Motor neuron (in vitro differentiated cells): ENCODE data around the gene MYO18A. TPM values are rescaled to one million over a fixed set of nuclear protein-coding genes. Genes with fewer than 3 reads are reported as not detected.

Experiments used
- ATAC-seq, 8 experiments: fragments of 200-7000 bp; cut with Tn5 transposase; replicated peaks in 6 of 8; 2 replicates each; pipeline ENCODE4 v1.8.0; 2021; ENCODE audit warnings: mild to moderate bottlenecking in 8 of 8, moderate library complexity in 8 of 8
- H3K27ac ChIP-seq, 2 donors: fragments of 250-450 bp; sonication (Bioruptor Pico); 2 replicates each; pipeline ENCODE4 v1.9.0; 2021; ENCODE audit warnings: antibody characterized with exemption in 2 of 2, mild to moderate bottlenecking in 2 of 2, moderate library complexity in 1 of 2
- H3K4me1 ChIP-seq, 2 donors: fragments of 250-450 bp; sonication (Bioruptor Pico); replicated peaks in 1 of 2; 2 replicates each; pipeline ENCODE4 v1.6.1; 2021; ENCODE audit warnings: antibody characterized with exemption in 2 of 2, mild to moderate bottlenecking in 2 of 2, moderate library complexity in 1 of 2
- H3K4me3 ChIP-seq, 5 donors: fragments of 250-450 bp; sonication (Bioruptor Pico); 2 replicates each; pipeline ENCODE4 v1.9.0; 2021; ENCODE audit warnings: antibody characterized with exemption in 5 of 5, mild to moderate bottlenecking in 5 of 5, moderate library complexity in 4 of 5
- WGBS, 10 experiments: fragments of 450-650 bp; shearing (Covaris generic); methylation state at CpG; one replicate each; pipeline ENCODE4 v1.0.0; 2022; 5-methylcytosine and 5-hydroxymethylcytosine counted together
- in situ Hi-C, 9 experiments: fragments of 400-800 bp; cut with MboI; loops; one replicate each; pipeline ENCODE4 v1.15.0; 2021; ENCODE audit warnings: low sequenced_read_pairs in 9 of 9, low pct_unique_long_range_greater_than_20kb in 2 of 9; ENCODE audit not compliant: unreplicated experiment in 9 of 9
- total RNA-seq, 8 experiments: library from RNA; unstranded; fragments of 300-600 nt; gene quantifications; 2 replicates each; pipeline versions ENCODE4 v1.2.3 to v1.2.4, GENCODE V29; 2022

The MYO18A gene
- total RNA-seq, 8 experiments from 2014 or later = 25.9 to 233 (median 31.1) TPM

DNA sequence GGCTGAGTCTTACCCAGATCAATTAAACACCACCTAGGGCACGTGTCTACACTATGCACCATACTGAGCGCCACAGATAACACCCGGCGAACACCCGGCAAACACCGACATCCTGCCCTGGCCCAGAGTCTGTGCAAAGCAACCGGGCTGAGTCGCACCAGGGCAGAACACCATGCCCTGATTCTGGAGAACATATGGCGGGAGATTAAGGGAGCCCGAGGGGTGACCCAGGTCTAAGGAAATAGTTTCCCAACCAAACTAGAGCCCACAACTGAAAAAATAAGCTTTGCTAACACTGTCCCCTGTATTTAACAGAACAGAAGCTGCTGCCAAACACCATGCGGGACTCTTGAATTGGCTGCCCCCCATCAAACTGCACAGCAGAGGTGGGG, 22.1 kb downstream of the MYO18A start:
- in situ Hi-C loops = no loop called here
- Histone ChIP-seq H3K4me1 (peaks cover 8 to 16% of the 10 kb centered on the region in 2 donors), H3K4me3 (no peak overlapping the region), H3K27ac (no peak overlapping the region)
- 71 to 100% (median 92%) methylated on average over 1 to 8 of the region's 11 CpGs; no CpG with 5 or more reads in 3 of the 10 experiments for WGBS, 10 experiments
- ATAC-seq = no peak

DNA sequence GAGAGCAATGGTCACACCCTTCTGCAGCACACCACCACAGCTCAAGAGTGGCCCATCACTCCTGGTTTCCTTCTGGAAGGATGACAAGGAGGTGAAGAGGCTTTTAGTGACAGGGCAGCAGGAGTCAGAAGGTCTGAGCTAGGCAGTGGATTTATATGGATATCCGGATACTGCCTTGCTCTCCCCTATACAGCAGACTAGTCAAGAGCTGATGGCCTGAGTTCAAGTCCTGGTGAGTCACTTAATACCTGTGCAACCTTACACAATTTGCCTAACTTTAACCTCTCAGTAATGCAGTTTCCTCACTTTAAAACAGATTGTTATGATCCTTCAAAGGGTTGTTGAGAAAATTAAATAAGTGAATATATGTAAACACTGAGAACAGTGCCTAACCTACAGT, 22.9 kb downstream of the MYO18A start:
- Histone ChIP-seq H3K4me3 (no peak overlapping the region), H3K4me1 (peaks cover 3 to 8% of the 10 kb centered on the region in 2 donors), H3K27ac (no peak overlapping the region)
- in situ Hi-C loops = no loop called here
- ATAC-seq = no peak
- 100% methylated on average over 1 of the region's 1 CpG; no CpG with 5 or more reads in 7 of the 10 experiments for WGBS, 10 experiments

DNA sequence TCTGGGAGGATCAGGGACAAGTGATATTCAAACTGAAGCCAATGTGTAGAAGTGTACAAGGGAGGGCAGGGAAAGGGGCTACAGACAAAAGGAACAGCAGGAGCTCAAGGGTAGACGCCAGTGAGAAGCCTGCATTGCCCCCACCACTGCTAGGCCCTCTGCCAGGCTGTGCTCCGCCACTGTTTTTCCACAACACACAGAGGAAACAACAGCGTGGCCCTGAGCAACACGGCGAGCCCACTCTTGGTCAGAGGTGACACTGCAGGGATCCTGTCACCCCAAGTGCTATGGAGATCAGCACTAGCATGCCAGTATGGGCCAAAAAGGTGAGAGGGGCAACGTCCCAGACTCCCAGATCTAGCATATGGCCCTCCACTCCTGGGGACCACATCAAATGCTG, 23.4 kb downstream of the MYO18A start:
- no peak overlapping the region for H3K4me3 ChIP-seq
- no peak for ATAC-seq
- WGBS, 10 experiments = 43 to 100% (median 82%) methylated on average over 1 to 3 of the region's 6 CpGs; no CpG with 5 or more reads in 6 of the 10 experiments
- H3K27ac ChIP-seq = no peak overlapping the region
- in situ Hi-C loops = no loop called here
- peaks cover 3 to 5% of the 10 kb centered on the region in 2 donors for H3K4me1 ChIP-seq

DNA sequence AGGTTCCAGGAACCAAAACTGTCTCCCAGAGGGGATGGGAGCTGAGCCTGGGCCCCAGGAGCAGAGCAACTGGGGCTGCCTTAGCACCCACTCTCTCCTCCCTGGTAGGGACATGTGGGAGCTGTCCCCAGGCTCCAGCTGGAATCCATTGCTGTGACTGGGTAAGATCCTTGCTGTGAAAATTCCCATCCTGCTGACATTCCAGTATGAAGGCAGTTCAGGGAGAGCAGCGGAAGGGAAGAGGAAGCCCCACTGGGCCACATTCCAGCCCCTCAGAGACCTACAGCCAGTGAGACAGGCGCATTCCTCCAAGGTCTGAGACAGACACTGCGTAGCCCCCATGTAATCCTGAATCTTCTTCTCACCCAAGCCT, 24.2 kb downstream of the MYO18A start:
- 86 to 100% (median 92%) methylated on average over 1 to 2 of the region's 3 CpGs; no CpG with 5 or more reads in 7 of the 10 experiments for WGBS, 10 experiments
- peak in 1 of 8 experiments; percentile 16 for ATAC-seq
- Histone ChIP-seq H3K4me3 (no peak overlapping the region), H3K27ac (no peak overlapping the region), H3K4me1 (peaks cover 3 to 5% of the 10 kb centered on the region in 2 donors)
- in situ Hi-C loops = no loop called here

DNA sequence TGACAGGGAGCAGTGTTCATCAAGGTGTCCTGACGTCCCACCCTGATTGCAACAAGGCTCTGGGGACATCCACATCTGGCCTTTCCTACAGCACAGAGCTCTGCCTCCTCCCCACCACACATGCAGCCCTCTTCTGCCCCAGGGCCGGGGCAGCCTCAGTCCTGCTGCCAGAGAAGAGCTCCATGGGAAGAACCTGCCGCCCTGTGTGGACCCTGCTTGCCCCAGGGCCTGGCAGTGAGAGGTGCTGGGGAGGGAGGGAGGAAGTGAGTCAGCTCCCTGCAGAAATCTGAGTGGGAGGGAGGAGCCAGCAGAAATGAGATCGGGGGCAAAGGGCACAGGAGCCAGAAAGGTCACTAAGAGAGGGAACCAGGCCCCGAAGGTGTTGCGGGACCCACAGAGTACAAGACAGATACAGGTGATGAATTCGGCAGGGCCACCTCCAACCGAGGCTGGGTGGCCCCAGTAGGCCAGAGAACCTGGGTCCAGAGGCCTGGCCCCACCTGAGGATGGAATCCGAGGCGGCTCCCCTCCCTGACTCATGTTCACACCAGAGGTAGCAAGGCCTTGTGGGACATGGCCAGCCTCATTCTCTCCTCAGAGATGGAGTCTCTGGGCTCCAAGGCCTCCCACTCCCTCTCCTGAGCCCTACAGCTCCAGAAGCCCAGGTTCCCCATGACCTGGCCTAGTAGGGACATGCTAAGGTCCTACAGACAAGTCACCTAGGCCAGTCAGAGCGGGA, 24.8 kb downstream of the MYO18A start:
- in situ Hi-C loops = no loop called here
- peak in 7 of 8 experiments; percentile 15 to 60 (median 37) for ATAC-seq
- WGBS, 10 experiments = 38 to 90% (median 75%) methylated on average over 1 to 4 of the region's 11 CpGs; no CpG with 5 or more reads in 5 of the 10 experiments
- Histone ChIP-seq H3K4me1 (peaks cover 3 to 5% of the 10 kb centered on the region in 2 donors), H3K4me3 (no peak overlapping the region), H3K27ac (no peak overlapping the region)

DNA sequence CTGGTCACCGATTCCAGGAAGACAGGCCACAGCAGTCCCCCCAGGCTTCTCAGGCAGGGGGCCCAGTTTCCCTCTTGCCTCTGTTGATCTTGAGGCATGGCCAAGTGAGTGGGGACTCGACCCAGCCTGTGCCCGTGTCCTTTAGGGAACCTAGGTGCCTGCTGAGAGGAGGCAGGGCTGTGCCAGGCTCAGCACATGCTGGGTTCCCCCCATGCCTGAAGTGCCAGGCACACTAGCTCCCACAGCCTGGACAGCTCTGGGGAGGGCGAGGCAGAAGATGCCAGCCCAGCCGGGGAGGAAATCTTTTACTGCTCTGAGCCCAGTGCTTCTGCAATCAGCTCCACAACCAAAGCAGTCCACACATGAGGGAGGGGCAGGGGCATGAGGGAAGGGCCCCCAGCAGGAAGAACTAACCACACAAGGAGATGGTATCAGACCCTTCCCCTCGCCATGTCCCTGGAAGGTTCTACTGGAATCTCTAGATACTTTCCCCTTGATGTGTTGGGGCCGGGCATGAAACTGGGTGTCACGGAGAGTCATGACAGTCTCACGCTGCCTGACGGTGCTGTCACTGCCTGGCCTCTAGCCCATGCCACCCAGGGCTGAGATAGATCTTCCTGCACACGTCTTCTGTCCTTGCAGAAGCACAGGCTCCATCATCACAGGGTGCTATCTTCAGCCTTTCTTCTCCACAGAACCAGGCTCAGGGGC, 25.5 kb downstream of the MYO18A start:
- Histone ChIP-seq H3K27ac (no peak overlapping the region), H3K4me1 (peaks cover 3 to 7% of the 10 kb centered on the region in 2 donors), H3K4me3 (no peak overlapping the region)
- in situ Hi-C loops = no loop called here
- ATAC-seq = peak in 1 of 8 experiments; percentile 30
- WGBS, 10 experiments = 67 to 93% (median 86%) methylated on average over 1 to 7 of the region's 11 CpGs; no CpG with 5 or more reads in 4 of the 10 experiments

DNA sequence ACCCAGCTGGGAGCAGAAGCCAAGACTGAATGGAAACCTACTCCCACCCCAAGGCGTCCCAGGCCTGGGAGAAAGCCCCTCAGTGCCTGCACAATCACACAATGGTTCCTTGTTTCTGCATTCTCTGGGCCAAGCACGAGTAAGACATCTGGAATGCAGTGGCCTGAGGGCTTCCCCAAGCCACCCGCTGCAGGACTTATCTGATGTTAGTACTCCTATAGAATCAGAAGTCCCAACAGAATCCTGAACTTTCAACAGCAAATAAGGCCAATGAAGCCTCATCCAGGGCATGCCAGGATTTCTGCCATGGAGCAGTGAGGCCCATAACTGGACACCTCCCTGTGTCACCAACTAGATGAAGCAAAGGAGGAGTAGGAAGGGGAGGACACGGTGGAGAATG, 28.6 kb downstream of the MYO18A start:
- peak in 1 of 8 experiments; percentile 15 for ATAC-seq
- Histone ChIP-seq H3K27ac (no peak overlapping the region), H3K4me3 (no peak overlapping the region), H3K4me1 (peaks cover 14 to 17% of the 10 kb centered on the region in 2 donors)
- in situ Hi-C loops = no loop called here
- WGBS, 10 experiments = 0 to 100% (median 70%) methylated on average over 1 to 3 of the region's 4 CpGs; no CpG with 5 or more reads in 4 of the 10 experiments

DNA sequence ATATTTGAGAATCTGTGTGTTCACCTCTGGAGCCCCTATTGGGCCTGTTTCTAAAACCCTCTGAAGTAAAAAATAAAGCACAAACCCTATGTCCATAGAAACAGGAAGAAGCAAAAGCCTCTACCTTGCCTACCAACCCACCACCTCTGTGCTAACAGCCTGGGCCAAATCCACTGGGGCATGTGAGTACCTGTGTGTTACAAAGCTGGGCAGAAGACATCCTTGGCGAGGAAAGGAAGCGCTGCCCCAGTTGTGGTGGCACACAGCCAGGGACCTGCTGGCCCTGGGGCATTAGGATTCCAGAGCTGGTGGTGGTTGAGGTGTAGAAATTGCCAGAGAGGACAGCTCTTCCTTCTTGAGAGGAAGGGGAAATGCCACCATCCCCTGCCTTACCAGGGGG, 30.0 kb downstream of the MYO18A start:
- WGBS, 10 experiments = 80 to 100% (median 80%) methylated on average over 1 to 2 of the region's 2 CpGs; no CpG with 5 or more reads in 7 of the 10 experiments
- in situ Hi-C loops = no loop called here

DNA sequence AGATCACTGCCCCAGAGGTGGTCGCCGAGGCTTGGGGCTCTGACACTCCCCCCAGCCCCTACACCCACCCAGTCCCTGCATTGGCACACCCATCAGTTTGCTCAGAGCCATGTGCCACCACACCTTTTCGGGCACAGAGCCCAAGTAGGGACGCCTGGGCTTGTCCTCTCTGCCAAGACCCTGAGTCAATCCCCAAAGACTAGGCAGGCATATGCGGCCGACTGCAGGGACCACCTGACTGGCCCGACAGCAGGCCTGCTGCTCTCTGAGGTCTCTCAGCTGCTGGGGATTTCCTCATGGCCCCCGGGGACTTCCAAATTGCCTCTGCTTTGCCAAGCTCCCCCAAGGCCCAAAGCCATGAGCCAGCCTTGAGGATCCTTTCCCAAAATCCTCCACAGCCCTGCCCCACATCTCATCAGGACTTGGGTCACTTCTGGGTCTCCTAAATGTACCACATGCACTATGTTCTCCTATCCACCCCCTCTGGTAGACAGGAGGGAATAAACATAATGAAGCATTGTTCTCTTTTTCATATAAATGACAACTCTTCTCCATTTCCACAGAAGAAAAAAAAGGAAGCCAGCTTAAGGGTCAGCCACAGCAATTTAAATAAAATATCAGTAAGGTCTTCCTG, 30.6 kb downstream of the MYO18A start:
- WGBS, 10 experiments = 20 to 87% (median 63%) methylated on average over 1 to 3 of the region's 8 CpGs; no CpG with 5 or more reads in 4 of the 10 experiments
- Histone ChIP-seq H3K27ac (peak overlapping the region in 1 of 2 donors; percentile 13), H3K4me1 (peaks cover 15 to 18% of the 10 kb centered on the region in 2 donors), H3K4me3 (peak overlapping the region in 4 of 5 donors; percentile 23 to 37 (median 26))
- in situ Hi-C loops = no loop called here
- peak in 1 of 8 experiments; percentile 4 for ATAC-seq

More for the DNA sequence above, 30.0 kb downstream of the MYO18A start:
- Histone ChIP-seq H3K27ac (no peak overlapping the region), H3K4me3 (no peak overlapping the region), H3K4me1 (peaks cover 16 to 20% of the 10 kb centered on the region in 2 donors)
- ATAC-seq = no peak

DNA sequence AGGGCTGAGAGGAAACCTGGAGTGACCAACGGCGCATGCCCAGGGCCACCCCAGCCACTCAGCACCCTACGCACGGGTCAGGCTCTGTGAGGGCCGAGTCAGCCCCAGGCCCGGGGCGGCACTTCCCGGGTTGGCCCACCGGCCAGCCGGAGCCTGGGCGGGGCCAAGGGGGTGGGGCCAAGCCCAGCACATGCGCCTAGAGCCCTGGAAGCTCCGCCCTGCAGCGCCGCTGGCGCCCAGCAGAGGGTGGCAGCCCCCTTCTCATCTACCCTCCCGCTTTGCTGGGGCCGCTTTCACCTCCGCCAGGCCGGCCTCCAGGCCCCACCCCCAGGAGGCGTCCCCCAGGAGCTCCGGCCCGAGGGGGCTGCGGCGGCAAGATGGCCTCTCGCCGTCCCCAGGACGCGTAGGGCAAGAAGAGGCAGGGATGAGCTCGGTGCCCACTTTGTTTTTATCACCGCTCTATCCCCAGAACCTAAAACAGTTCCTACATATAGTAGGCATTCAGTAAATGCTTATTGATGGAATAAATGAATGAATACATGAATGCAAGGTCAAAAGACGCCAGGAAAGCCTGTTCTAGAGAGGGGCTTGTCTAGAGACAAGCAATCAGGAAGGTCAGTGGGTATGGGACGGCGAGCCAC, 31.3 kb downstream of the MYO18A start:
- in situ Hi-C loops = no loop called here
- WGBS, 10 experiments = 0 to 100% (median 40%) methylated on average over 1 to 11 of the region's 34 CpGs; no CpG with 5 or more reads in 3 of the 10 experiments

DNA sequence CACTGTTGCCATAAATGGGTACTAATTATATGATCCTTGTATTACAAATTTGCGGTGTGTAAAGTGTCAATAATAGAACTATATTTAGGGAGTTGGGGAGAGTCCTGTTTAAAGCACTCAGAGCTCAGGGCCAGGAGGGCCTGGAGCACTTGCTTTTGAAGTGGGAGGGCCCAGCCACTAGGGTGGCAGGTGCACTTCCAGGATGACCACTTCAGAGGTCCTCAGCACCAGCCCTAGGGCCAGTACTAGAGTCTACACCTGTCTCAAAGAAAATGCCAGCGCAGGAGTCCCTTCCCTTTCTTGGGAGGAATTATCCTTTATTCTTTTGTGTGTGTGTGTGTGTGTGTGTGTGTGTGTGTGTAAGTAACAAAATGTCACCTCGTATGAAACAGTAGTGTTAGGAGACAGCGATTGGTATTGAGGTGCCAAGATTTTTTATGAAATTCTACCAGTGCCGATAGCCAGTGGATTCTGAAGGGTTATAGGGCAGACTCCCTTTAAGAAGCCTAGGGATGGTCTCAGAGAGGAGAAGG, 31.9 kb downstream of the MYO18A start:
- in situ Hi-C loops = no loop called here
- H3K4me3 ChIP-seq = peak overlapping the region; percentile 5 to 37 (median 23)
- H3K27ac ChIP-seq = peak overlapping the region; percentile 22 to 77
- peaks cover 15 to 18% of the 10 kb centered on the region in 2 donors for H3K4me1 ChIP-seq
- whole genome bisulfite sequencing, 10 experiments = 0 to 100% (median 69%) methylated on average over 1 to 4 of the region's 5 CpGs; no CpG with 5 or more reads in 1 of the 10 experiments
- ATAC-seq = peak in 4 of 8 experiments; percentile 1 to 4 (median 2)

More for the DNA sequence above, 31.3 kb downstream of the MYO18A start:
- H3K27ac ChIP-seq = peak overlapping the region; percentile 29 to 77
- H3K4me1 ChIP-seq = peaks cover 15 to 18% of the 10 kb centered on the region in 2 donors
- peak overlapping the region; percentile 19 to 37 (median 23) for H3K4me3 ChIP-seq
- ATAC-seq = peak; percentile 76 to 97 (median 95)

DNA sequence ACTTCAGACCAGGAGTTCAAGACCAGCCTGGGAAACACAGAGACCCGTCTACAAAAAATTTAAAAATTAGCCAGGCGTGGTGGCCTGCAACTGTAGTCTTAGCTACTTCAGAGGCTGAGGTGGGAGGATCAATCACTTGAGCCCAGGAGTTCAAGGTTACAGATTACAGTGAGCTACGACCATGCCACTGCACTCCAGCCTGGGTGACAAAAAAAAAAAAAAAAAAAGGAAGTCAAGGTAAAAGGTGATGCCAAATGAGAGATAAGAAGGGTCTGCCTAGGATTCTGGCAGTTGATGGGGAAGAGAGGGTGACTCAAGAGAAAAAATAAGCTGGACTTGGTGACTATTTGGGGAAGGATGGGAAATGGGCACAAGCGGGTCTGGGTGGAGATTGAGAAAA, 32.5 kb downstream of the MYO18A start:
- in situ Hi-C loops = no loop called here
- Histone ChIP-seq H3K4me1 (peaks cover 15 to 18% of the 10 kb centered on the region in 2 donors), H3K27ac (no peak overlapping the region), H3K4me3 (no peak overlapping the region)
- WGBS, 10 experiments = 44 to 100% (median 92%) methylated on average over 2 to 4 of the region's 4 CpGs
- no peak for ATAC-seq
